ENCODE results near the gene ADAMTS19.
"Not testable (repeated sequence)": the region's sequence is repeated elsewhere in the genome, so short reads cannot be mapped to it uniquely, and the experiment has no call there.

The ADAMTS19 gene

DNA sequence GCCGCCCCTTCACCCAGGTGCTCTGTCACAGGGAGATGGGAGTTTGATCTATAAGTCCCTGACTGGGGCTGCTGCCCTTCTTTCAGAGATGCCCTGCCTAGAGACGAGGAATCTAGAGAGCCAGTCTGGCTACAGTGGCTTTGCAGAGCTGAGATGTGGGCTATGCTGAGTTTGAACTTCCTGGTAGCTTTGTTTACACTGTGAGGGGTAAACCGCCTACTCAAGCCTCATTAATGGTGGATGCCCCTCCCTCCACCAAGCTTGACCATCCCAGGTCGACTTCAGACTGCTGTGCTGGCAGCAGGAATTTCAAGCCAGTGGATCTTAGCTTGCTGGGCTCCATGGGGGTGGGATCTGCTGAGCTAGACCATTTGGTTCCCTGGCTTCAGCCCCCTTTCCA is 124.4 kb downstream of the ADAMTS19 start:
- not testable (repeated sequence) for DNase-seq (ENCODE audit: low read depth in 2 of 2)

DNA sequence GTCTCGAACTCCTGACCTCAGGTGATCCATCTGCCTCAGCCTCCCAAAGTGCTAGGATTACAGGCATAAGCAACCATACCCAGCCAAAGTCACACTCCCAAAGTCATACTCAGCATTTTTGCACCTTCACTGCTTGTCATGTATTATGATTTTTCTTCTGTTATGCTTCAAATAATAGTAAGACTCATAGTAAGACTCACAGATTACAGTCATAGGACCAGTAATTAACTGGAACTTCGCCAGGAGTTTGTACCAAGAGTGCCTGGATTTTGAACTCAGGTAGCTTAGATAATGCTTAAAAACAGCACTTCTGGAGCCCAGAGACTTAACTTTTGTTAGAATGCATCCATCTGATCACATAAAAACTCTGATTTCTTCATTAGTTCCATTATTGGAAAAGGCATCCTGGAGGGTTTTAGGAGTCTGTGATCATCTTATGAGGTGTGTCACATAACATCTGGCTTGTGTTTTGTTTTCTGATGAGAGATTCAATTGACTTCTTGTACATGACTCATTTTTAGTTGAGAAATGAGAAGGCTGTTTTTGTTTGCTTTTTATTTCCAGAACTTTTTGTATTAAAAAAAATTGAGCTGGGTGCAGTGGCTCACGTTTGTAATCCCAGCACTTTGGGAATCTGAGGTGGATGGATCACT is 131.5 kb downstream of the ADAMTS19 start:
- DNase-seq (ENCODE audit: low read depth in 2 of 2): no peak

DNA sequence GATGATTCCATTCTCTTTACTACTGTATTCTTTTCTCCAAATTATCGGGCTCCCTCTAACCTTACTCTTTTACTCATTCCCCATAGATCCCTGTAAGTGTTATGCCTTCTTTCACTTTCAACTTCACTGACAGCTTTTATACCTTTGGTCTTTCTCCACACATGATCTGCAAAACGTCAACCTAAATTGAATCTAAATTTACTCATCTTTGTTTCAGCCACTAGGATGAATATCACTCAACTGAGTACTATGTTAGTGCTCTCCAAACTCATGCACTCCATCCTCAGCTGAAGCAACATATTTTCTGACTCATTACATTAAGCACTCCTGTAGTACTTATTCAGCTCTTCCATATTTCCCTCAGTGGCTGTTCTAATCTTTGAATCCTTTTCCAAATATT is 133.4 kb downstream of the ADAMTS19 start:
- DNase-seq (ENCODE audit: low read depth in 2 of 2): no peak

DNA sequence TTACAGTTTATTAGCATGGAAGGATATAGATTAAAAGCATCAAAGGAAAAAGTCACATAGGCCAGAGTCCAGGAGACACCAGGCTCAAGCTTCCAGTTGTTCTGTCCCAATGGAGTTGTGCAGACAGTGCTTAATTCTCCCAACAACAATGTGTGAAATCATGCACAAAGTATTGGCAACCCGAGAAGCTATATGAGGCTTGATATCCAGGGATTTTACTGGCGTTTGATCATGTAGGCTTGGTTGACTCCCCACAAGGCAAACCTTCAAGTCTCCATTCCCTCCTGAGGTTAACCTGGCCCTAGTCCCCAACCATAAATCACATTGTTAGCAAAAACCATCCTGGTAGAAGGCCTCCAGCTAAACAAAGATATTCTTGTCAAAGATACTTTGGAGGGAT is 141.5 kb downstream of the ADAMTS19 start:
- DNase-seq (ENCODE audit: low read depth in 2 of 2): no peak

DNA sequence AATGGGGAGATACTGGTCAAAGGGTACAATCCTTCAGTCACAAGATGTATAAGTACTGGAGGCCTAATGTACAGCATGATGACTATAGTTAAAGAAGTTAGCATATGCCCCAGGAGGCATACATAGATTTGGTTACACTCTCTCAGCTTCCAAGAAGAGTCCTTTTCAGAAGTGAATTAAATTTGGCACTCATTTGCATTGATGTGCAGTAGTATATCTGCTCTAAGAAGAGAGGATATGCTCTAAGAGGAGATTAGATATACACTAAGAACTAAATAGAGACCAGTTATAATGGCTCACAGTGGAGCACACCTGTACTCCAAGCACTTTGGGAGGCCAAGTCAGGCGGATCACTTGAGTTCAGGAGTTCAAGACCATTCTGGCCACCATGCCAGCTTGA is 148.3 kb downstream of the ADAMTS19 start:
- DNase-seq (ENCODE audit: low read depth in 2 of 2): no peak

DNA sequence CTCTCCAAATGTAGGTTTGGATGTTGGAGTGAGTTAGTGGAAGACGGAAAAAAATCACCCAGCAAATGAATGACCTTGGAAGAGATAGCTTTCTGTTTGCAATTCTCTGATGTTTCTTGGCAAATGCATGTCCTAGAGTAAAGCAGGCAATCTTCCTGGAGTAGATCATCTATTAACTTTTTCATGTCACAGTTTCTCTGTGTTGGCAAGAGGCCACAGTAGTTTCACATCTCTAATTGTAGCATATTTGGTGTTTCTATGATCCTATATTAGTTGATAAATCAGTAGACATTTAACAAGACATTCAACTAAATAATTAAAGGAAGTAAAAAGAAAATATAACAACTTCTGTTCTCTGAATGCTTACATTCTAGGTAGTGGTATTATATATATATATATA is 149.6 kb downstream of the ADAMTS19 start:
- no peak for DNase-seq (ENCODE audit: low read depth in 2 of 2)

DNA sequence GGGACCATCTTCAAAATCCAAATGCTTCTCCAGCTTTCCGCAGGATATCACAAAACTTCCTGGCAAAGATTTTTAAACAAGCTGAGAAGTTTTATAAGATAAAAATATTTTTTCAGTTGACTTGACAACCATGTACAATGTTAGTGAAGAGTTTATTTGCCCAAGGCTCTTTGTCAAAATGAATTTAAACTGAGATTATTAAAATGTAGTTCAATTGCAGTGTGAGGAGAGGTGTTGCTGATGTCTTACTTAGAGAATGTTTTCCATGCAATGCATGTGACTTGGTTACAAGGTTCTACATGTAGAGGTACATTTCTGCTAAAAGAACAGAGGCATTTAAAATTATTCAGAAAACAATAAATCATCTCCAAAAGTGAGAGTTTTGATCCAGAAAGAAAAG is 156.4 kb downstream of the ADAMTS19 start:
- DNase-seq (ENCODE audit: low read depth in 2 of 2): no peak

DNA sequence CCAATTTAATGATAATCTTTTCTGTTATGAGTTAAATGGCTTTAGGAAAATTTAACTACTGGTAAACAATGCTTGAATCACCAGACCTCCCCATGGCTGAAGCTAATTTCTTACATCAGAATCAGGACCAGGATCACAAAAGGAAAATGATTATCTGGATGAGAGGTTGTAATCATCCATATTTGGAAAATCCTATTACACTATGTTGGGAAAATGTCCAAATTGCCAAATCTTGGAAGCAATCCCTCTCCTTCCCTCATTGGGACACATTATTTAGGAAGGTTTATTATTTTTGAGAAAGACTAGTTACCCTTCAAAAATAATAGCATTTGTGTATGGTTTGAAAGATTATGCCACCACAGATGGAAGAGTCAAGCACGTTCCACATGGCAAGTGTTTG is 157.1 kb downstream of the ADAMTS19 start:
- no peak for DNase-seq (ENCODE audit: low read depth in 2 of 2)

DNA sequence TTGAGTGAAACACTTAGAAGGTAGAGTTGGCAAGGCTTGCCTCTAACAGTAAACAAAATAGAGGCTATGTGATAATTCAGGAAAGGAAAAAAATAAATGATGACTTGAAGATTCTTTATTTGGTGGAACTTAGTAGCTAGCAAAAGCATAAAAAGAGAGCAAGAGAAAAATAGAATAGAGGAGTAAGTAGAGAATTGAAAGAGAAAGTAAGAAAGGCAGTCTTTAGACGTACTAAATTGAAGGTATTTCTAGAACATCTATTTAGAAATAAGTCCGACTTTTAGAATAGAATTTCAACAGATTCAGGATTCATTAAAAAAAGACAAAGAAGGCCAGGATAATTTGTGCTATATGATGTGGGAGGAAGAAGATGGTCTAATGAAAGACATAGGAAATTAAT is 159.7 kb downstream of the ADAMTS19 start:
- no peak for DNase-seq (ENCODE audit: low read depth in 2 of 2)

DNA sequence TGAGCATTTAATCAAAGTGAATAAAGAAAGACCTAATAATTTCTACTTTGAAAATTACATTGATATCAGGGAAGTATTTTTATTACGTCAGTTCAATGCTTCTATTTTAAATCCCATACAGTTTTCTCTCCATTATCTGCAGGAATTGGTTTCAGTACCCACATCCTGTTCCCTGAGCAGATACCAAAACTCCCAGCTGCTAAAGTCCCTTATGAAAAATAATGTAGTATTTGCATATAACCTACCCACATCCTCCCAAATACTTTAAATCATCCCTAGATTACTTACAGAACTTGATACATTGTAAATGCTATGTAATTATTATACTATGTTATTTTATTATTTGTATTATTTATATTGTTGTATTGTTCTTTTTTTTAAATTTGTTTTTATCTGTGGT is 162.4 kb downstream of the ADAMTS19 start:
- DNase-seq (ENCODE audit: low read depth in 2 of 2): no peak

DNA sequence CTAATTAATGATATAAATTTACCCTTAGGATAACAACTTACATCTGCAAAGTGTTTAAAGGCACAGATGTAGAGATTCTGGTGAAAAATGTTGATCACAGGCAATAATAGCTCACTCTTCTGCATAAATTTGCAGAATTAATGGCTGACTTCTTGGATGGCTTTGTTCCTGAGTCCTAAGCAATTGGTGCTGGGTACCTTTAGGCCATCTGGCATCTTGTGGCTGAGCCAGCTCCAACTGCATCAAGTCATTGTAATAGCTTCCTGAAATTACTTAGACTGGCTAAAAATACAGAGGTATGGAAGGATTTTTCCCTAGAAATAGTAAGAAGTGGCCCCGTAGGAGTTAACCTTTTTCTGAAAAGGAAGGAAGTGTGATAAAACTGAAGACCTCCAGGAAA is 169.5 kb downstream of the ADAMTS19 start:
- no peak for DNase-seq (ENCODE audit: low read depth in 2 of 2)

DNA sequence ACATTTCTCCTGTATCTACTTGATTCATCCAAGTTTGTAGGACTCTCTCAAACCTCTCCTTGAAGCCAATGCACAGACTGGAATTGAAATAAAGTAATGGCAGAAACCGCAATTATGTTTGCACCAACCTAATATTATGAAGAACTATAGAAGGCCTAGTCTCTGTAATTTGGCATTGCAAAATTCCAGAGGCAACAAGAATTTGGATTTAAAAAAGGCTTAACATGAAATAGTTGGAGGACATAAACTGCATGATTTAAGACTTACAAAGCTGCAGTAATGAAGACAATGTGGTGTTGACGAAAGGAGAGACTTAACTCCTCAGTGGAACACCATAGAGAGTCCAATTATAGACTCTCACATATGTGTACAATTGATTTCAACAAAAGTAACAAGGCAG is 170.0 kb downstream of the ADAMTS19 start:
- no peak for DNase-seq (ENCODE audit: low read depth in 2 of 2)

DNA sequence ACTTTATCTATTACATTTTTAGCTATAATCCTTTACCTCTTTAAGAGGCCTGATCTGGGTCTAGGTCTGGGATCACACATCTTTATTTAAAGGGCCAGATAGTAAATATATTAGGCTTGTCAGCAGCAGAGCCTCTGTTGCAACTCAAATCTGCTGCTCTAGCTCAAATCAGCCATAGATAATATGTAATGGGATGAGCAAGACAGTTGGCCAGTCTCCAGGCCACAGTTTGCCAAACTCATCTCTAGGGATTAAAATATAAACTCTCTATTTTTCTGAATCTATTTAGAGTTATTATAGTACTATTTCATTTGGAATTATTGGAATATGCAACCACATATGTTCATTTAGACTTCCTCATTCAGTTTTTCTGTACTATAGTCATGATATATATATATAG is 171.9 kb downstream of the ADAMTS19 start:
- DNase-seq (ENCODE audit: low read depth in 2 of 2): no peak

DNA sequence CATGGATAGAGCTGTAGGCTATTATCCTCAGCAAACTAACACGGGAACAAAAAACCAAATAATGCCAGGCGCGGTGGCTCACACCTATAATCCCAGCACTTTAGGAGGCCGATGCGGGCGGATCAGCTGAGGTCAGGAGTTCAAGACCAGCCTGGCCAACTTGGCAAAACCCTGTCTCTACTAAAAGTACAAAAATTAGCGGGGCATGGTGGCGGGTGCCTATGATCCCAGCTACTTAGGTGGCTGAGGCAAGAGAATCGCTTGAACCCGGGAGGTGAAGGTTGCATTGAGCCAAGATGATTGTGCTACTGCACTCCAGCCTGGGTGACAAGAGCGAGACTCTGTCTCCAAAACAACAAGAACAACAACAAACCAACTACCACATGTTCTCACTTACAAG is 177.4 kb downstream of the ADAMTS19 start:
- not testable (repeated sequence) for DNase-seq (ENCODE audit: low read depth in 2 of 2)

DNA sequence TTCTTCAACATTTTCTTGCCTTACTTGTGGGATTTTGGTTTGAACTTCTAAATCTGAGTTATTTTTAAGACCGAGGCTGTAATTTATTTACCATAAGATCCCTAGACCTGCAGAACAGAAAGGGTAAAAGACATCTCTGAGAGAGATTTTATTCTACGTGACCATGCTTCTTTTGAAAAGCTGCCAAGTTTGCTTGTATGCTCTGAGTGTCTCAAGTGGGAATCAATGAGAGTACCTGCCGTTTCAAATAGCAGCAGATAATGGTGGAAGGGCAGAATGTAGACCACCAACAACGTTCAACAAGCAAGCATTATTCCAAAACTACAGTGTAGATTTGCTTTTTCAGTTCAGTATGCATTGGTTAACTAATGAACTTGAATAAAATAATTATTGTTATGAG is 179.2 kb downstream of the ADAMTS19 start:
- no peak for DNase-seq (ENCODE audit: low read depth in 2 of 2)

DNA sequence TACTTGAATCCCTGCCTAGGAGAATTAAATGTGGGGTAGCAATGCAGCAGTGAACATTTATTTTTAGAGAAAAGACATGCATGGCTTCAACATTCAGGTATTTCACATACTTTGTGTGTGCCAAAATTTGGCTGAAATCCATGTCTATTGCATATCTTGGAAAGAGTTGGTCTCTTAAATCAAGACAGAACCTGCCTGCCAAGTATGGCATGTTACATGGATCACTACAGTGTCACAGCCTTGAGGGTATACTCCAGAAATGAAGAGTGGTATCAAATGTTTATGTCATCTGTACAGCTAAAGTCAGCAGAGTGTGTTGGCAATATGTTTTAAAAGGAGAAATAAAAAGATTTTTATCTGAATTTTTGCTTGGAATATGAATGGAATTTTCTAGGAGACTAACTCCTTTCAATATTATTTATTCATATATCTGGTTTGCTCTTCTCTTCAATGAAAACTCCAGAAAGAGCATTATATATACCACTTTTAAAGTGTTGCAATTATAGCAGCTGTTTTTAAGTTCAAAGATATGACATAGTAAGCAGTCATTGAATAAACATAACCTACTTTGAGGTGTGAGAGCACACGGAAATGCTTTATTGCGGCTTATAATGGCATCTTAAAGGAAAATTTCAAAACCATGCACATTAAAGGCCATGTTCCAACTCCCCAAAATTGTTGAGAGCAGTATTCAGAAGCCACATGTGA is 192.4 kb downstream of the ADAMTS19 start:
- DNase-seq (ENCODE audit: low read depth in 2 of 2): no peak

DNA sequence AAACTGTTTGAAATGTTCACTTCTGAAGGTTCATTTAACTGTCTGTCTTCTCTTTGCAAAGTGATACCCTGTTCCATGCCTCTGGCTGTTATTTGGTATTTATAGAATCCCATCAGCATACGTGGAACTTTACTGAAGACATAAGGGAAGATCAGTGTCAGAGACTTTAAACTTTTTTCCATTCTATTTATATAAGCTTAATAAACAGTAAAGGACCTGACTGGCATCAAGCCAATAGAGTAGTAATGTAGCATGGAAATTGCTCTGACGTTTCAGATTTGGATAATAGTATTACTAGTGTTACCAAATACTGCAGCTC is 192.9 kb downstream of the ADAMTS19 start:
- no peak for DNase-seq (ENCODE audit: low read depth in 2 of 2)

DNA sequence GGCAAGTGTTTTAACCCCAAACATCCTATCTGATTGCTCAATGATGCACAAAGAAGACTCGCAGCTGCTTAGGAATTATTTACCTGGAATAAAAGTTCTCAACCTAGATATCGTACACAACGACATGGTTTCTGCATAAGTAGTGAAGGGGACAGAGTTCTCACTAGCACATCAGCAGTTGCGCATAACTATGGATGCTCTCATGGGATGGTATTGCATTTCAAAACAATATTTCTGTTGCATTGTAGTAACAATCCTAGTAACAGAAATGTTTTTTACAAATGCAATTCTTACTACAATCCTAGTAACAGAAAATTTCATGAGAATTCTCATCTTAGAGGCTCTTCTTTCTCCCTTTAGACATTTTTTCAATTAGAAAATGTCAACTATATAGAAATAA is 193.3 kb downstream of the ADAMTS19 start:
- no peak for DNase-seq (ENCODE audit: low read depth in 2 of 2)

DNA sequence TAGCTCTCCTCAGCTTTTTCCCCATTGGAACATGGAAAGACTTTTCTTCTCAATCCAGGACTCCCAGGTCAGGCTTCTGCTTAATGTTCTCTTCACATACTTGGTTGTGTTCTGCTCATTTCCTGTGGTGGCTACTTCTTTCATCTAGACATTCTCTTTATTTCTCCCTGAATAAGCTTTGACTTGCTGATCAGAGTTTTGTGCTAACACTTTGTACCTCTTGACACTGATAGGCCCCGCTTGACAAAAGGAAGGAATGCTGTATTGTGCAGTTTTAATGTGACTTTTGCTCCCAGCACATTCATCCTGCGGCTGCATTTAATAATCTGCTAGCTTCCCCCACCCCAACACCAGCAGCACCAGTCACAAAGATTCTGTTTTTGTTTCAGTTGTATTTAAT is 196.9 kb downstream of the ADAMTS19 start:
- no peak for DNase-seq (ENCODE audit: low read depth in 2 of 2)

DNA sequence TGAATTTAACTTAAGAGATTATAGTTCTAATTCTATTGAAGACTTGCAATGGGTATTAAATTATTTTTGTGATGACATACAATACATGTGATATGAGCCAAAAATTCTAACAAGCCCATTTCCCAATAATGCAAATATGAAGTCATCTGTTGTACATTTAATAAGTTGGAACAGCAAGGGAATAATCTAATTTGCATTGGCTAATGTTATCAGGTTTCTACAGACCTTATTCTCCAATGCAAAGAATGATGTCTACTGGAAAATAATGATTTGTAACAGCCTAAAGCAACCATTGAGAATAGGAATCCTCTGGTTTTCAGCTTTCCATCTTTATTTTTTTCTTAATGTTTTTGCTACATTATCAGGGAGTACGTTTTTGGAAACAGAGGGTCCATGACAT is 198.7 kb downstream of the ADAMTS19 start:
- no peak for DNase-seq (ENCODE audit: low read depth in 2 of 2)

DNA sequence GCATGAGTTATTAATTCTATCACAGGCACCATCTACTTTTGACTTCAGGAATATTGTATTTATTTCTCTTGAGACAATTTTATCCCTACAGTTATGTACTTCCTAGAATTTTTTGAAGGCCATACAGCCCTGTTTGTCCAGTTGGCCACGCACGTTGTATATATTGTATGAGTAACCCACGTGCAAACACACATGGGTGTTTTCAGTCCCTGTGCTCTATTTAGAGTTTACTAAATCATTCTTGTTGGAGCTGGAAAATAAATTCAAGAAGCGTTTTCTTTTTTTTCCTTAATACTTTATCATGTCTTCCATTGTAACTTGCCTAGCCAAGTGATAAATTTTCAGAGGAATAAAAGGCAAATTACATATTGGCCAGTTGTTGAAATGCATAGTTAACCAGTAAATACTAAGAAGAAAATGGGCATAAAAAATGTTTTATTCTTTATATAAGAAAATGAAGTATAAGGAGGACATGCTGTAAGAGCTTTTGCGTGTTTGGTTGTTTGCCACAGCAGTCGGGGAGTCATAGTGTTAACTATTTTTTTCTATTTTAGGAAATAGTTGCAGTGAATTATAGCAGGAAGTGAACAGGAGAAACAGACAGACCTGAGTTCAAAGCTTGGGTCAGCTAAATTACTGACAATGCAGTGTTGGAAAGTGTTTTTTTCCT is 201.4 kb downstream of the ADAMTS19 start:
- no peak for DNase-seq (ENCODE audit: low read depth in 2 of 2)

DNA sequence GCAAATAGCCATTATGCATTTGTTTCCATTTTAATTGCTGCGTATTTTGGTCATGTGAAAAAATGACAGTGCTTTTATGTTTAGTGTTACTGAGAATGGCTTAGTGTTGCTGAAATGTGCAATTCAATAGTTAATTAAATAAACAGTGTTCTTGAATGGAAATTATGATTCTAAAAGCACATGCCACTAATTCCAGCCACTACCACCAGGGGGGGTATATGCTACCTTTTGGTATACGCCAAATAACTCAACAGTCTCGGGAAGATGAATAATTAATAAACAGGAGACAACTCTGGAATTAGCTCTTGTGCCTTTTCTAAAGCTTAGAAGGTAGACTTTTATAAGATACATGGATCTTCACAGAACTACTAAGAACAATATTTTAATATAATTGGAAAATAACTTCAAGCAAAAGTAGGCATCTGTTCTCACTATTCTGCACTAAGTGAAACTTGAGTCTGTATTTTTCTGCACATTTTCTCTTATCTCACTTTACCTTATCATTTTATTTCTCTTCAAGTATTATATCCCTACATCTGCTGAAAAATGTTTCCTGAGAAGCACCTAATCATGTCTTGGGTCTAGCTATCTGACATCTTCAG is 204.3 kb downstream of the ADAMTS19 start:
- DNase-seq (ENCODE audit: low read depth in 2 of 2): peak; percentile 7 to 25

DNA sequence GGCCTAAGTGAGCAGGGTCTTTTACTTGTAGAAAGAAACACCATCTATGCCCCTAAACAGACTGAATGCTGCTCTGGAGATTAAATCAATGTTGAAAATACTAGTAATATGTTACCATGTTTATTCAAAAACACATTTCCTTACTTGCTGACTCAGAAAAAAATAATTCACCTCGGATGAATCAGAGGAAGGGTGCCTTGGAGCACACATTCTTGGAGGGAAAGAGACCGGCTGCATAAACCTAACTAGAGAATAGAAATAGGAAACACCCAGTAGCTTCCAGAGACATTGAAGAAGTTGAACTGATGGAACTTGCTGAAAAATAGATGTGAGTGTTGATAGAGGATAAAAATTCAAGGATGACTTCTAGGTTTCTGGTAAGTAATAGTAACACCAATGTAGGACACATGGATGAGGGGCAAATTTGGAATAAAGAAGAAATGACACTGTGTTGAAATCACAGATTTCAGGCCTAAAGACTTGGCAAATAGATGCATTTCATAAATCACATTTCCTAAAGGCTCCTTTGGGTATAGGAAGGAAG is 210.9 kb downstream of the ADAMTS19 start:
- DNase-seq (ENCODE audit: low read depth in 2 of 2): no peak

All from stimulated activated CD4-positive, alpha-beta T cell treated with anti-CD3 and anti-CD28 coated beads, Interleukin-15, amount 100 ng/mL, for 48 hours (primary cell).